H1 (cell line): ENCODE data around the gene NTPCR. TPM values are rescaled to one million over a fixed set of nuclear protein-coding genes. Genes with fewer than 3 reads are reported as not detected.

Experiments
- CTCF ChIA-PET: fragments of 300-600 bp; sonication (Branson Sonifier 250); formaldehyde crosslinking; loops from one replicate; lab custom pipeline; 2021; ENCODE audit not compliant: partially characterized antibody; lab: Charles Lee
- POLR2A ChIA-PET: fragments of 300-600 bp; sonication (Branson Sonifier 250); formaldehyde crosslinking; loops from one replicate; lab custom pipeline; 2021; ENCODE audit warnings: inconsistent platforms; ENCODE audit not compliant: partially characterized antibody; lab: Charles Lee
- DNase-seq, 2 experiments: peaks; one replicate each; pipeline versions ENCODE4 v3.0.0 to v3.0.0-alpha.2; 2010 to 2022; ENCODE audit warnings: low spot score in 2 of 2, low read depth in 1 of 2, mixed read lengths in 1 of 2
- FAIRE-seq: peaks from 2 replicates; lab custom pipeline; 2011; peaks lifted over from hg19 to GRCh38; lab: Jason Lieb, UNC
- H2AFZ ChIP-seq: 2 replicates; pipeline ENCODE4 v1.8.1; 2012; ENCODE audit warnings: low read length, inconsistent platforms
- H2AK5ac ChIP-seq: 2 replicates; pipeline ENCODE4 v1.6.1; 2013; ENCODE audit warnings: low read depth, low read length
- H2BK120ac ChIP-seq: replicated peaks from 2 replicates; pipeline ENCODE3; 2013; ENCODE audit warnings: low read depth, low read length, inconsistent platforms
- H2BK12ac ChIP-seq: 2 replicates; pipeline ENCODE4 v1.6.1; 2013; ENCODE audit warnings: low read depth, low read length
- H2BK15ac ChIP-seq: 2 replicates; pipeline ENCODE4 v1.6.1; 2013; ENCODE audit warnings: low read length
- H2BK20ac ChIP-seq: 2 replicates; pipeline ENCODE4 v1.6.1; 2013; ENCODE audit warnings: low read length
- H2BK5ac ChIP-seq: 2 replicates; pipeline ENCODE4 v1.6.1; 2013; ENCODE audit warnings: low read depth, low read length
- H3K14ac ChIP-seq: 2 replicates; pipeline ENCODE4 v1.6.1; 2013; ENCODE audit warnings: inconsistent platforms; ENCODE audit not compliant: insufficient read length
- H3K18ac ChIP-seq: 2 replicates; pipeline ENCODE4 v1.6.1; 2013; ENCODE audit warnings: low read length; ENCODE audit errors: extremely low read depth
- H3K23ac ChIP-seq: 2 replicates; pipeline ENCODE4 v1.6.1; 2013; ENCODE audit warnings: inconsistent platforms; ENCODE audit not compliant: insufficient read length
- H3K23me2 ChIP-seq: 2 replicates; pipeline ENCODE4 v1.6.1; 2013; ENCODE audit warnings: low read depth, low read length
- H3K27ac ChIP-seq: 2 replicates; pipeline ENCODE4 v1.6.1; 2011; ENCODE audit warnings: low read depth, low read length, inconsistent platforms
- H3K27me3 ChIP-seq, 4 experiments: replicated peaks in 1 of 4; 1 replicate in 1 of 4; 2 replicates in 3 of 4; pipeline versions ENCODE4 v1.6.1 to v1.8.1; 2011 to 2013; ENCODE audit warnings: low read length in 3 of 4, mild to moderate bottlenecking in 3 of 4, inconsistent platforms in 2 of 4, mixed read lengths in 2 of 4, moderate library complexity in 1 of 4; ENCODE audit not compliant: control insufficient read depth in 3 of 4, insufficient read depth in 3 of 4; ENCODE audit errors: extremely low read depth in 1 of 4
- H3K36me3 ChIP-seq, 4 experiments: 2 replicates each; pipeline versions ENCODE4 v1.6.1 to v1.8.1; 2011 to 2013; ENCODE audit warnings: mild to moderate bottlenecking in 4 of 4, low read length in 3 of 4, moderate library complexity in 2 of 4, control low read depth in 1 of 4, inconsistent platforms in 1 of 4; ENCODE audit not compliant: insufficient read depth in 4 of 4, control insufficient read depth in 2 of 4
- H3K4ac ChIP-seq: replicated peaks from 2 replicates; pipeline ENCODE3; 2013; ENCODE audit warnings: low read length, low read depth, mixed read lengths, inconsistent platforms; ENCODE audit not compliant: insufficient read length
- H3K4me1 ChIP-seq, 4 experiments: replicated peaks in 1 of 4; 1 replicate in 1 of 4; 2 replicates in 3 of 4; pipeline versions ENCODE4 v1.6.1 to v1.8.1; 2011 to 2013; ENCODE audit warnings: low read length in 3 of 4, inconsistent platforms in 2 of 4, mixed read lengths in 1 of 4; ENCODE audit not compliant: insufficient read depth in 4 of 4, control insufficient read depth in 3 of 4
- H3K4me2 ChIP-seq, 2 experiments: 2 replicates each; pipeline versions ENCODE4 v1.6.1 to v1.8.1; 2011 to 2013; ENCODE audit warnings: low read depth in 2 of 2, low read length in 2 of 2, control low read depth in 1 of 2, inconsistent platforms in 1 of 2, mild to moderate bottlenecking in 1 of 2; ENCODE audit not compliant: insufficient read depth in 1 of 2
- H3K4me3 ChIP-seq, 4 experiments: fragments of 200-600, 300-600 bp in 1 of 4; sonication (generic), shearing (Covaris generic), sonication (Bioruptor Twin) in 1 of 4; 2 replicates each; pipeline versions ENCODE4 v1.5.1 to v1.8.1; 2011 to 2016; ENCODE audit warnings: low read length in 4 of 4, low read depth in 3 of 4, control low read depth in 2 of 4, inconsistent platforms in 2 of 4, mild to moderate bottlenecking in 2 of 4, mixed read lengths in 1 of 4, moderate library complexity in 1 of 4; ENCODE audit not compliant: insufficient read depth in 2 of 4; ENCODE audit errors: extremely low read depth in 1 of 4
- H3K56ac ChIP-seq: replicated peaks from 2 replicates; pipeline ENCODE3; 2013; ENCODE audit warnings: low read depth, mild to moderate bottlenecking, mixed read lengths, low read length, inconsistent platforms; ENCODE audit not compliant: insufficient read length
- H3K79me1 ChIP-seq: 2 replicates; pipeline ENCODE4 v1.6.1; 2013; ENCODE audit warnings: low read depth, low read length, control low read depth
- H3K79me2 ChIP-seq, 2 experiments: 2 replicates each; pipeline versions ENCODE4 v1.6.1 to v1.8.1; 2012 to 2013; ENCODE audit warnings: low read length in 2 of 2, mild to moderate bottlenecking in 2 of 2, inconsistent platforms in 1 of 2; ENCODE audit not compliant: insufficient read depth in 2 of 2, control insufficient read depth in 1 of 2
- H3K9ac ChIP-seq, 4 experiments: replicated peaks in 1 of 4; 1 replicate in 1 of 4; 2 replicates in 3 of 4; pipeline versions ENCODE4 v1.6.1 to v1.8.1; 2011 to 2013; ENCODE audit warnings: low read depth in 3 of 4, low read length in 3 of 4, control low read depth in 2 of 4, mild to moderate bottlenecking in 2 of 4, moderate library complexity in 2 of 4, inconsistent platforms in 1 of 4; ENCODE audit errors: extremely low read depth in 1 of 4
- H3K9me3 ChIP-seq, 2 experiments: 2 replicates each; pipeline versions ENCODE4 v1.6.1 to v1.8.1; 2012 to 2013; ENCODE audit warnings: mild to moderate bottlenecking in 2 of 2, moderate library complexity in 2 of 2, control low read depth in 1 of 2, inconsistent platforms in 1 of 2, low read depth in 1 of 2, low read length in 1 of 2, mixed read lengths in 1 of 2; ENCODE audit not compliant: insufficient read depth in 2 of 2
- H4K20me1 ChIP-seq, 2 experiments: replicated peaks in 1 of 2; 2 replicates each; pipeline versions ENCODE3 to v1.8.1; 2011 to 2013; ENCODE audit warnings: inconsistent platforms in 2 of 2, low read length in 2 of 2, mild to moderate bottlenecking in 1 of 2; ENCODE audit not compliant: insufficient read depth in 2 of 2, control insufficient read depth in 1 of 2
- H4K5ac ChIP-seq: 2 replicates; pipeline ENCODE4 v1.6.1; 2013; ENCODE audit warnings: low read length, low read depth, mixed read lengths, inconsistent platforms; ENCODE audit not compliant: insufficient read length
- H4K8ac ChIP-seq: 2 replicates; pipeline ENCODE4 v1.8.0; 2013; ENCODE audit warnings: mild to moderate bottlenecking, moderate library complexity, low read length, inconsistent platforms; ENCODE audit not compliant: insufficient read depth; ENCODE audit errors: extremely low read depth
- H4K91ac ChIP-seq: replicated peaks from 2 replicates; pipeline ENCODE3; 2013; ENCODE audit warnings: low read length, mixed read lengths, inconsistent platforms; ENCODE audit not compliant: insufficient read length
- CHD1 ChIP-seq: IDR thresholded peaks from 2 replicates; pipeline ENCODE4 v1.6.1; 2012; ENCODE audit warnings: low read depth, low read length, improper control_type of control experiment
- CREB1 ChIP-seq: IDR thresholded peaks from 2 replicates; pipeline ENCODE4 v1.6.1; 2012; ENCODE audit warnings: inconsistent platforms
- EGR1 ChIP-seq: IDR thresholded peaks from 2 replicates; pipeline ENCODE4 v1.6.1; 2011; ENCODE audit warnings: low read depth, low read length, borderline replicate concordance
- GTF2F1 ChIP-seq: IDR thresholded peaks from 2 replicates; pipeline ENCODE4 v1.6.1; 2012; ENCODE audit warnings: low read depth, low read length, improper control_type of control experiment, borderline replicate concordance
- JUN ChIP-seq: IDR thresholded peaks from 2 replicates; pipeline ENCODE4 v1.6.1; 2011; ENCODE audit warnings: low read depth, mild to moderate bottlenecking, improper control_type of control experiment, low read length
- MAFK ChIP-seq: IDR thresholded peaks from 2 replicates; pipeline ENCODE4 v1.6.1; 2012; ENCODE audit warnings: low read depth, mild to moderate bottlenecking, improper control_type of control experiment, low read length
- RAD21 ChIP-seq, 2 experiments: IDR thresholded peaks in 1 of 2; conservative IDR thresholded peaks in 1 of 2; 2 replicates each; pipeline ENCODE4 v1.6.1; 2011; ENCODE audit warnings: low read depth in 2 of 2, low read length in 2 of 2, improper control_type of control experiment in 1 of 2, inconsistent platforms in 1 of 2, mild to moderate bottlenecking in 1 of 2, moderate library complexity in 1 of 2
- RXRA ChIP-seq: IDR thresholded peaks from 2 replicates; pipeline ENCODE4 v1.6.1; 2011; ENCODE audit warnings: low read depth, mild to moderate bottlenecking, low read length, moderate library complexity; ENCODE audit not compliant: insufficient read depth
- SUZ12 ChIP-seq: fragments of 200-600 bp; sonication (generic); IDR thresholded peaks from 2 replicates; pipeline ENCODE4 v1.6.1; 2012; ENCODE audit warnings: mild to moderate bottlenecking, inconsistent platforms, low read length, moderate library complexity, mixed read lengths
- TAF7 ChIP-seq: optimal IDR thresholded peaks from 2 replicates; pipeline ENCODE3; 2011; ENCODE audit warnings: low read depth, mild to moderate bottlenecking, inconsistent platforms, low read length, moderate library complexity, borderline replicate concordance
- TEAD4 ChIP-seq: IDR thresholded peaks from 2 replicates; pipeline ENCODE4 v1.6.1; 2012; ENCODE audit warnings: low read depth, low read length, inconsistent platforms, mixed read lengths
- WGBS, 2 experiments: shearing (Covaris generic) in 1 of 2; methylation state at CpG; one replicate each; pipeline versions ENCODE4 v1.1.6 to v1.1.7; 2013 to 2015; ENCODE audit warnings: low lambda C conversion rate in 2 of 2, mixed read lengths in 2 of 2, inconsistent platforms in 1 of 2, low coverage in 1 of 2, missing lambda C conversion rate in 1 of 2; ENCODE audit not compliant: insufficient replicate concordance in 2 of 2, insufficient coverage in 1 of 2, insufficient read length in 1 of 2; ENCODE audit errors: extremely low coverage in 1 of 2, missing lambda C conversion rate in 1 of 2; 5-methylcytosine and 5-hydroxymethylcytosine counted together
- polyA plus RNA-seq, 7 experiments: library from polyadenylated mRNA; depleted of rRNA in 3 of 7; stranded (reverse) in 5 of 7; unstranded in 2 of 7; fragments of >200 nt in 5 of 7; fragments of 200-250 nt in 2 of 7; gene quantifications; 1 replicate in 5 of 7; 2 replicates in 1 of 7; 4 replicates in 1 of 7; pipeline versions ENCODE4 v1.2.1 to v1.2.3, GENCODE V29; 2011 to 2013; ENCODE audit warnings: missing spikeins in 2 of 7, mixed read lengths in 2 of 7
- total RNA-seq: library from RNA; stranded (reverse); fragmentation: NEBNext Ultra II Directional; extraction: Animal tissue kit (Norgen Biotek cat#: 25700); gene quantifications from 2 replicates; pipeline ENCODE4 v1.2.1, GENCODE V29; 2021
- TF ChIP-seq, protein P1 (sequence below): IDR thresholded peaks from 2 replicates; pipeline ENCODE4 v1.6.1; 2012; ENCODE audit warnings: inconsistent platforms

NTPCR gene
- total and polyA plus RNA-seq, 2 of the 8 experiments (the other 6 are each of a cell fraction or from before 2014, with no cell fraction given), result 22.6 to 73.1 TPM

DNA sequence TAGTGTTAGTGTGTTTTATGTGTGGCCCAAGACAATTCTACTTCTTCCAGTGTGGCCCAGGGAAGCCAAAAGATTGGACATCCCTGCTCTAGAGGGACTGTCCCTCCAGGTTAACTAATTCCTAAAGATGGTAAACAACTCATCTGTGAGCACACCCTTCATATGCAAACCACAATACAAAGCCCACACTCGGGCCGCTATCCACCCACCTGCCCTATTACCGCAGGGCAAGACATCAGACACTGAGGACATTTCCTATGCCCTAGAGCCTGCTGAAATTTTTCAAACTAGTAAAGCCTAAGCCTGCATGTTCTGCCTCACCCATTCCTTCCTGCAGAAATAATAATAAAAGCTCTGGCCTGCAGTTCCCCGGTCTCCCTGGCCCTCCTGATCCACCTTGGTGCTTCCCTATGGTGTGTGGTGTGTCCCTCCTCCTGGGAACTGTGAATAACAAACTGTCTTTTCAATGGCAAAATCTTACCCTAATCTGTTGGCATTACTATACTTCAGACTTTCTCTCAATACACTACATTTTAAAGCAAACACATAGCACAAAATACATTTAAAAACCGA is 39.3 kb upstream of the NTPCR start:
- Histone ChIP-seq H2AFZ (no peak overlapping the region), H3K18ac (no peak overlapping the region), H3K56ac (no peak overlapping the region), H3K4ac (no peak overlapping the region), H3K9me3 (no peaks in the 10 kb centered on the region), H3K14ac (no peak overlapping the region), H2BK20ac (no peak overlapping the region), H3K9ac (no peak overlapping the region), H2BK15ac (no peak overlapping the region), H2BK5ac (no peak overlapping the region), H3K23me2 (no peaks in the 10 kb centered on the region), H2AK5ac (no peak overlapping the region), H3K4me3 (peak overlapping the region in 1 of 4 experiments; percentile 15; a peak in 1 of 8 replicates), H3K4me2 (peak overlapping the region; percentile 26 to 33; a peak in 2 of 4 replicates), H4K8ac (no peak overlapping the region), H4K5ac (no peak overlapping the region), H3K36me3 (no peaks in the 10 kb centered on the region), H3K79me1 (no peaks in the 10 kb centered on the region), H3K4me1 (peaks cover 0 to 10% (median under 1%) of the 10 kb centered on the region in 4 experiments; a peak in 4 of 7 replicates), H3K27me3 (no peaks in the 10 kb centered on the region), H2BK120ac (no peak overlapping the region), H4K20me1 (no peaks in the 10 kb centered on the region), H3K23ac (no peak overlapping the region), H3K79me2 (no peaks in the 10 kb centered on the region), H3K27ac (no peak overlapping the region), H4K91ac (no peak overlapping the region), H2BK12ac (0 out of 2 replicates have a peak overlapping the region, but pooled peaks have one; percentile 17)
- WGBS, 2 experiments, result 42% methylated on average over 5 of the region's 5 CpGs; no CpG with 5 or more reads in 1 of the 2 experiments
- ChIA-PET CTCF (interaction anchor here (0.6 to 1.8 kb wide), 2 partner anchors 32 to 195 kb away, joined by 3 to 10 read pairs; no protein-coding TSS in a partner anchor), POLR2A (interaction anchor here (0.7 kb wide), 1 partner anchor 10 kb away, joined by 6 read pairs; no protein-coding TSS in a partner anchor)
- no peak for DNase-seq
- peak; percentile 32 for FAIRE-seq
- TF ChIP-seq TEAD4 (no peak), JUN (no peak), EGR1 (no peak), CHD1 (no peak), RAD21 (IDR thresholded peaks at IDR 0.05 in 1 of 2, conservative IDR thresholded peaks at IDR 0.05 in 1 of 2; ENCODE audit: low read depth in 2 of 2, low read length in 2 of 2) (no peak), GTF2F1 (no peak), MAFK (no peak), CREB1 (no peak), RXRA (no peak), TAF7 (no peak), SUZ12 (no peak)
- TF ChIP-seq, protein P1, sequence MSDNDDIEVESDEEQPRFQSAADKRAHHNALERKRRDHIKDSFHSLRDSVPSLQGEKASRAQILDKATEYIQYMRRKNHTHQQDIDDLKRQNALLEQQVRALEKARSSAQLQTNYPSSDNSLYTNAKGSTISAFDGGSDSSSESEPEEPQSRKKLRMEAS, result no peak
